Activated CD8-positive, alpha-beta T cell treated with anti-CD3 and anti-CD28 coated beads, Interleukin-2, amount 10 ng/mL, durations not matched to agents 7 days and 5 days (primary cell): ENCODE results near the gene OR2T29. TPM values are rescaled to one million over a fixed set of nuclear protein-coding genes. Genes with fewer than 3 reads are reported as not detected.
"Not testable (repeated sequence)": the region's sequence is repeated elsewhere in the genome, so short reads cannot be mapped to it uniquely, and the experiment has no call there.

ENCODE experiments used
- ATAC-seq: fragments of 150-1000 bp; cut with Tn5 transposase; one replicate; pipeline ENCODE4 v1.10.0; 2021; ENCODE audit warnings: moderate library complexity
- CTCF ChIA-PET: fragments of 350-600 bp; sonication (Branson Sonifier 250); formaldehyde crosslinking; loops from one replicate; lab custom pipeline; 2021; ENCODE audit warnings: antibody characterized with exemption; lab: Charles Lee
- POLR2A ChIA-PET: fragments of 350-600 bp; sonication (Branson Sonifier 250); formaldehyde crosslinking; loops from one replicate; lab custom pipeline; 2021; ENCODE audit warnings: antibody characterized with exemption; lab: Charles Lee
- DNase-seq: peaks from one replicate; pipeline ENCODE4 v3.0.0-alpha.2; 2020
- H3K27ac Mint-ChIP-seq: one replicate; pipeline ENCODE4 v1.8.0; 2021; ENCODE audit warnings: mild to moderate bottlenecking, mixed read lengths
- H3K27me3 Mint-ChIP-seq: one replicate; pipeline ENCODE4 v1.8.0; 2021; ENCODE audit warnings: low read depth, mixed read lengths
- H3K36me3 Mint-ChIP-seq: one replicate; pipeline ENCODE4 v1.8.0; 2021; ENCODE audit warnings: low read depth, mixed read lengths
- H3K4me1 Mint-ChIP-seq: one replicate; pipeline ENCODE4 v1.8.0; 2021; ENCODE audit warnings: low read depth, mixed read lengths
- H3K4me3 Mint-ChIP-seq: one replicate; pipeline ENCODE4 v1.8.0; 2021; ENCODE audit warnings: mild to moderate bottlenecking, mixed read lengths
- H3K9me3 Mint-ChIP-seq: one replicate; pipeline ENCODE4 v1.8.0; 2022; ENCODE audit warnings: mixed read lengths; ENCODE audit not compliant: insufficient read depth
- total RNA-seq, 2 experiments: library from RNA; stranded (reverse); gene quantifications; one replicate each; pipeline ENCODE4 v1.2.3, GENCODE V29; 2021

The OR2T29 gene, protein sequence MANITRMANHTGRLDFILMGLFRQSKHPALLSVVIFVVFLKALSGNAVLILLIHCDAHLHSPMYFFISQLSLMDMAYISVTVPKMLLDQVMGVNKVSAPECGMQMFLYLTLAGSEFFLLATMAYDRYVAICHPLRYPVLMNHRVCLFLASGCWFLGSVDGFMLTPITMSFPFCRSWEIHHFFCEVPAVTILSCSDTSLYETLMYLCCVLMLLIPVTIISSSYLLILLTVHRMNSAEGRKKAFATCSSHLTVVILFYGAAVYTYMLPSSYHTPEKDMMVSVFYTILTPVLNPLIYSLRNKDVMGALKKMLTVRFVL
- total RNA-seq, result not detected

GRCh38 chr1:248562672-248563071 lies at the start of gene OR2T29:
OR2T29 (minus strand) TSS chr1:248562772; CDS start chr1:248559491, 3,281 bp downstream.
- ATAC-seq, H3K27me3 Mint-ChIP-seq, H3K4me3 Mint-ChIP-seq, DNase-seq, POLR2A ChIA-PET, H3K27ac Mint-ChIP-seq, H3K9me3 Mint-ChIP-seq, H3K4me1 Mint-ChIP-seq, H3K36me3 Mint-ChIP-seq, CTCF ChIA-PET: not testable (repeated sequence)

- Mint-ChIP-seq H3K4me1 (peaks cover 8% of the 10 kb centered on the region), H3K27me3 (no peaks in the 10 kb centered on the region), H3K4me3 (no peak overlapping the region), H3K9me3 (no peaks in the 10 kb centered on the region), H3K36me3 (no peaks in the 10 kb centered on the region), H3K27ac (no peak overlapping the region)
- ChIA-PET POLR2A (no interaction called here), CTCF (interaction anchor here (1.4 to 2.3 kb wide), 2 partner anchors 194 to 207 kb away, joined by 4 to 7 read pairs; no protein-coding TSS in a partner anchor)
- DNase-seq, result peak; percentile 26
- peak; percentile 55 for ATAC-seq
Observed at GRCh38 chr1:248611883-248612414, 49.4 kb upstream of the OR2T29 start.

DNA sequence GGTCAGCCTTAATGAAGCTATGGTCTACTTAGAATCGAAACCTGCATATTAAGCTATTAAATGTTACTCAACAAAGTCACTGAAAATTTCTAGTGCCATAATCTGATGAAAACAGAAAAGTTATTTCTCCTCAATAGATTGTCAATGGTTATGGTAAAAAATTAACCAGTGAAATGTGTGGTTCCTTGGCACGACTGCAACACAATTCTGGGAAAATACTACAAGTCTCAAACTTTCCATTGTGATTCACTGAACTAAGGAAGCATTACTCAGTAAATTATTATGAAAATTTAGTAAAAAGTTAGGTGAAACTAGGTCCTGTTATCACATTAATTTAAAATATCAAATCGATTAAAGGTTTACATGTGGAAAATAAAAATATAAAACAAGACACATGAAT lies 47.7 kb upstream of the OR2T29 start:
- Mint-ChIP-seq H3K27me3 (no peaks in the 10 kb centered on the region), H3K4me3 (no peak overlapping the region), H3K36me3 (no peaks in the 10 kb centered on the region), H3K9me3 (no peaks in the 10 kb centered on the region), H3K4me1 (peaks cover 8% of the 10 kb centered on the region), H3K27ac (no peak overlapping the region)
- DNase-seq (no peak), ATAC-seq (no peak)
- ChIA-PET CTCF (interaction anchor here (1.0 kb wide), 1 partner anchor 15 kb away, joined by 4 read pairs; no protein-coding TSS in a partner anchor), POLR2A (no interaction called here)

DNA sequence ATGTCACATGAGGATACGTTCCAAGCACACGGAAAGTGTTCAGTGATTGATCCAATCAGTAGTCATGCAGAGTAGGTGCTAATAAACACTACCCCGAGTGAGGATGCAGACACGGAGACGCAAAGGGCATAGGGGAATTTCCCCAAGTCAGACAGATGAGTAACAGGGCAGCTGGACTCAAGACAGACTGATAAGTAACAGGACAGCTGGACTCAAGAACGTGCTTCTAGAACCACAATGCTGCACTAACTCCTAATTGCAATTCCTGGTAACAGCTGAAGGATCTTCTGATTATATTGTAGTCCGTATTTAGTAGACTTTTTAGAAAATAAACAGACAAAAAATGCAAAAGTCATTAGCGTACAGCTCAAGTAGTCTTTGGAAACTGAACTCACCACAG lies 36.8 kb upstream of the OR2T29 start:
- ATAC-seq, result no peak
- ChIA-PET CTCF (no interaction called here), POLR2A (no interaction called here)
- Mint-ChIP-seq H3K36me3 (no peaks in the 10 kb centered on the region), H3K9me3 (no peaks in the 10 kb centered on the region), H3K27me3 (no peaks in the 10 kb centered on the region), H3K27ac (no peak overlapping the region), H3K4me3 (no peak overlapping the region), H3K4me1 (peaks cover 11% of the 10 kb centered on the region)
- no peak for DNase-seq

- H3K27ac Mint-ChIP-seq, result no peak within 1 kb of the TSS
- no peaks in the 10 kb centered on the region for H3K9me3 Mint-ChIP-seq
- CTCF ChIA-PET, result no interaction called here
- H3K27me3 Mint-ChIP-seq, result no peaks in the 10 kb centered on the region
- no peak for DNase-seq
- no peaks in the 10 kb centered on the region for H3K36me3 Mint-ChIP-seq
- peaks cover 9% of the 10 kb centered on the region for H3K4me1 Mint-ChIP-seq
- POLR2A ChIA-PET, result no interaction called here
- no peak for ATAC-seq
- no peak within 1 kb of the TSS for H3K4me3 Mint-ChIP-seq
Observed at GRCh38 chr1:248597589-248597988, 35.0 kb upstream of the OR2T29 start, which contains the start of gene OR2T10. OR2T10 (minus strand) TSS chr1:248597700; CDS start chr1:248593768, 3,932 bp downstream.

DNA sequence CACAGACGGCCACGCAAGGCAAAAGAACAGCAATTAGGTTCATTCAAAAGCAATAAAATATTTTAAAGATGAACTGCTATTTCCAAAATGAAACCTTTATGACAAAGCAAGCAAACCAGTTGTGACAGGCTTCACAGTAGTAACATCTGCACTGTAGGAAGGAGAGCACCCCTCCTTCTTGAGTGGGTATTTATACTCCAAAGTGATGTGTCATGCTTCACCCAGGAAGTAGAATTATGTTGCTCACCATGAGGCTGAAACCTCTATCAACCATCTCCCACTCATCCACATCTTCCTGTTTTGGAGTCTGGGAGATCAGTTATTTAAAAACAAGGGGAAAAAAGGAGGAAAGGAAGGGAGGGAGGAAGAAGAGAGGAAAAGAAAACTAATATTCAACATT lies 34.0 kb upstream of the OR2T29 start:
- POLR2A ChIA-PET, result no interaction called here
- Mint-ChIP-seq H3K9me3 (no peaks in the 10 kb centered on the region), H3K4me1 (peaks cover 9% of the 10 kb centered on the region), H3K27me3 (no peaks in the 10 kb centered on the region), H3K4me3 (no peak overlapping the region), H3K36me3 (no peaks in the 10 kb centered on the region), H3K27ac (no peak overlapping the region)
- DNase-seq (no peak), ATAC-seq (no peak)
- CTCF ChIA-PET, result no interaction called here

- CTCF ChIA-PET, result no interaction called here
- no peak overlapping the region for H3K4me3 Mint-ChIP-seq
- H3K27me3 Mint-ChIP-seq, result no peaks in the 10 kb centered on the region
- no peaks in the 10 kb centered on the region for H3K9me3 Mint-ChIP-seq
- H3K36me3 Mint-ChIP-seq, result no peaks in the 10 kb centered on the region
- POLR2A ChIA-PET, result no interaction called here
- ATAC-seq, result no peak
- no peak overlapping the region for H3K27ac Mint-ChIP-seq
- peaks cover 9% of the 10 kb centered on the region for H3K4me1 Mint-ChIP-seq
- DNase-seq, result no peak
Observed at GRCh38 chr1:248593226-248593625, 30.7 kb upstream of the OR2T29 start.

DNA sequence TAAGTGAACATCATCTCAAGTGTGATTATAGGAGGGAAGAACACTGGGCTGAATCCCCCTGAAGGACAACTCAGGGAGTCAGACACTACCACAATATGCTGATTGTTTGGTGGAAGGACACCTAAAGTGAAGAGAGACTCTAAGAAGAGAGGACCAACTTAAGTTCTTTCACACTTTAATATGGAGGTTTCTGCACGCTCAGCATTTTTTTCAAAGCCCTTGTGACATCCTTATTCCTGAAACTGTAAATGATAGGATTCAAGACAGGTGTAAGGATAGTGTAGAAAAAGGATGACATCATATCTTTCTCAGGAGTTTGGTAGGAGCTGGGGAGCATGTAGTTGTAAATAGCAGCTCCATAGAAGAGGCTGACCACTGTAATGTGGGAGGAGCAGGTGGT lies 30.1 kb upstream of the OR2T29 start:
- peaks cover 9% of the 10 kb centered on the region for H3K4me1 Mint-ChIP-seq
- H3K27ac Mint-ChIP-seq, result no peak overlapping the region
- no peaks in the 10 kb centered on the region for H3K9me3 Mint-ChIP-seq
- DNase-seq (no peak), ATAC-seq (no peak)
- ChIA-PET CTCF (no interaction called here), POLR2A (no interaction called here)
- H3K4me3 Mint-ChIP-seq, result no peak overlapping the region
- no peaks in the 10 kb centered on the region for H3K36me3 Mint-ChIP-seq
- H3K27me3 Mint-ChIP-seq, result no peaks in the 10 kb centered on the region

- POLR2A ChIA-PET, result no interaction called here
- Mint-ChIP-seq H3K27me3 (no peaks in the 10 kb centered on the region), H3K27ac (no peak overlapping the region), H3K36me3 (no peaks in the 10 kb centered on the region), H3K9me3 (no peaks in the 10 kb centered on the region), H3K4me3 (no peak overlapping the region), H3K4me1 (peaks cover 2% of the 10 kb centered on the region)
- DNase-seq (no peak), ATAC-seq (no peak)
- CTCF ChIA-PET, result interaction anchor here (0.7 to 1.4 kb wide), 2 partner anchors 202 to 347 kb away, joined by 3 read pairs; no protein-coding TSS in a partner anchor
Observed at GRCh38 chr1:248590055-248590454, 27.5 kb upstream of the OR2T29 start.

- DNase-seq (no peak), ATAC-seq (no peak)
- Mint-ChIP-seq H3K27me3 (no peaks in the 10 kb centered on the region), H3K4me1 (peaks cover 2% of the 10 kb centered on the region), H3K36me3 (no peaks in the 10 kb centered on the region), H3K9me3 (no peaks in the 10 kb centered on the region), H3K4me3 (no peak overlapping the region), H3K27ac (no peak overlapping the region)
- POLR2A ChIA-PET, result no interaction called here
- CTCF ChIA-PET, result interaction anchor here (0.7 to 1.4 kb wide), 2 partner anchors 203 to 346 kb away, joined by 3 read pairs; no protein-coding TSS in a partner anchor
Observed at GRCh38 chr1:248589334-248589733, 26.8 kb upstream of the OR2T29 start.

- no peaks in the 10 kb centered on the region for H3K36me3 Mint-ChIP-seq
- H3K4me3 Mint-ChIP-seq, result no peak overlapping the region
- DNase-seq (no peak), ATAC-seq (no peak)
- H3K27ac Mint-ChIP-seq, result no peak overlapping the region
- H3K9me3 Mint-ChIP-seq, result no peaks in the 10 kb centered on the region
- peaks cover under 1% of the 10 kb centered on the region for H3K27me3 Mint-ChIP-seq
- H3K4me1 Mint-ChIP-seq, result peaks cover 2% of the 10 kb centered on the region
- CTCF ChIA-PET, result no interaction called here
- POLR2A ChIA-PET, result no interaction called here
Observed at GRCh38 chr1:248585266-248585665, 22.7 kb upstream of the OR2T29 start.

DNA sequence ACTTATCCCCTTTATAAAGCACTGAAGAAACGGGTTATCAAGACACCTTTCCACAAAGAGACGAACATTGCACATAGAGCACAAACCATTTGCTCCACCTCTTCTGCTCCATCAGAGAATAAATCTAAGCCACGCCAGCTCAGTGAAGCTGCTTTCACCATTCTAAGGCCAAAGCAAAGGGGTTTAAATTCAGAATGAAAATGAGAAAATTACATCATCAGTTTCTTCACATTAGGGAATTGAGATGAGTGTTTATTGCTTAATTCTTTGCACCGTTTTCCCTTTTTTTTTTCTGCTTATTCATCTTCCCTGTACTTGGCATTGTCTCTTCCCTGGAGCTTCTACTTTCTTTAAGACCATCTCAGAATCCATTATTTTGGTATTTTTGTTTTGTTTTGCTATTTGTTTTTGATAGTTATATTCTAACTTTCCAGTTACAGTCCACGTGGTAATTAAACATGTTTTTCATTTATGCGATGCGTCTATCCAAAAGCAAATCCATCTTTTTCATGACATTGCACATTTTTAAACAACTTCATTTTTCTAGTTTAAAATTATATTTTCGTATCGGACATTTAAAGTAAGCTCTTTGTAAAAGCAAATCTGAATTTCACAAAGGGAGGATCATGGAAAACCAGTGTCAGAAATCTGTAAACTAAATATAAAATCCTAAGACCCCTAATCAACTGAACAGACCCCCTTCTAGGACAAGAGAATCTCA lies 13.8 kb upstream of the OR2T29 start:
- ATAC-seq (no peak), DNase-seq (no peak)
- no peaks in the 10 kb centered on the region for H3K4me1 Mint-ChIP-seq
- no peaks in the 10 kb centered on the region for H3K36me3 Mint-ChIP-seq
- no peak overlapping the region for H3K4me3 Mint-ChIP-seq
- H3K27me3 Mint-ChIP-seq, result peaks cover 1% of the 10 kb centered on the region
- H3K9me3 Mint-ChIP-seq, result no peaks in the 10 kb centered on the region
- H3K27ac Mint-ChIP-seq, result no peak overlapping the region
- ChIA-PET POLR2A (no interaction called here), CTCF (no interaction called here)
